Mesangial cell (primary cell): ENCODE data around the gene SPO11. TPM values are rescaled to one million over a fixed set of nuclear protein-coding genes. Genes with fewer than 3 reads are reported as not detected.

Experiments used
- total RNA-seq: library from RNA; depleted of rRNA; stranded (reverse); fragments of >200 nt; gene quantifications from 2 replicates; pipeline ENCODE4 v1.2.3, GENCODE V29; 2015

Gene SPO11, protein sequence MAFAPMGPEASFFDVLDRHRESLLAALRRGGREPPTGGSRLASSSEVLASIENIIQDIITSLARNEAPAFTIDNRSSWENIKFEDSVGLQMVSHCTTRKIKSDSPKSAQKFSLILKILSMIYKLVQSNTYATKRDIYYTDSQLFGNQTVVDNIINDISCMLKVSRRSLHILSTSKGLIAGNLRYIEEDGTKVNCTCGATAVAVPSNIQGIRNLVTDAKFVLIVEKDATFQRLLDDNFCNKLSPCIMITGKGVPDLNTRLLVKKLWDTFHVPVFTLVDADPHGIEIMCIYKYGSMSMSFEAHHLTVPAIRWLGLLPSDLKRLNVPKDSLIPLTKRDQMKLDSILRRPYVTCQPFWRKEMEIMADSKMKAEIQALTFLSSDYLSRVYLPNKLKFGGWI
- total RNA-seq = not detected in 2 replicates

DNA sequence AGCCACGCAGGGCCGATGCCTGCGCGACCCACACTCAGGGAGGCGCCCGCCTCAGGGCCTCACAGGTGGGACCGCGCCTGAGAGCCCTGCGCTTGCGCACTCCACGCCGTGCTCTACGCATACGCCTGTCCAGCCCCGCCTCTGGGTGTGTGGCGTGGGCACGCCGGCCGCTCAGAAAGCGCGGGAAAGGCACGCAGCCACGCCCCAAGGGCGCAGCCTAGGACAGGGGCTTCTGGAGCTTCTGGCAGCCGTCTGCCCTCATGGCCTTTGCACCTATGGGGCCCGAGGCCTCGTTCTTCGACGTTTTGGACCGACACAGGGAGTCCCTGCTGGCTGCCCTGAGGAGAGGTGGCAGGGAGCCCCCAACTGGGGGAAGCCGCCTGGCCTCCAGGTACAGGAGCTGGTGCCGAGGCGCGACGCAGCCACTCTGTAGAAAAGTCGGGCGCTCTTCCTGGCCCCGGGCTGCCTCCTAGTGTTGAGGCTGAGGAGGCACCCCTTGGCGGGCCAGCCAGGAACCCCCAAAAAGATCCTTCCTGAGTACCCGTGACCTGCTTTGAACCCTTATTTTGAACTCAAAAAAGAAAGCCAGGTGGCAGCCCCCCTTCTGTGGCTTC lies at the start of gene SPO11:
Gene SPO11 (plus strand): TSS at position 196 of the 614 bp plus-strand sequence. CDS start 65 bp downstream, at position 261.

DNA sequence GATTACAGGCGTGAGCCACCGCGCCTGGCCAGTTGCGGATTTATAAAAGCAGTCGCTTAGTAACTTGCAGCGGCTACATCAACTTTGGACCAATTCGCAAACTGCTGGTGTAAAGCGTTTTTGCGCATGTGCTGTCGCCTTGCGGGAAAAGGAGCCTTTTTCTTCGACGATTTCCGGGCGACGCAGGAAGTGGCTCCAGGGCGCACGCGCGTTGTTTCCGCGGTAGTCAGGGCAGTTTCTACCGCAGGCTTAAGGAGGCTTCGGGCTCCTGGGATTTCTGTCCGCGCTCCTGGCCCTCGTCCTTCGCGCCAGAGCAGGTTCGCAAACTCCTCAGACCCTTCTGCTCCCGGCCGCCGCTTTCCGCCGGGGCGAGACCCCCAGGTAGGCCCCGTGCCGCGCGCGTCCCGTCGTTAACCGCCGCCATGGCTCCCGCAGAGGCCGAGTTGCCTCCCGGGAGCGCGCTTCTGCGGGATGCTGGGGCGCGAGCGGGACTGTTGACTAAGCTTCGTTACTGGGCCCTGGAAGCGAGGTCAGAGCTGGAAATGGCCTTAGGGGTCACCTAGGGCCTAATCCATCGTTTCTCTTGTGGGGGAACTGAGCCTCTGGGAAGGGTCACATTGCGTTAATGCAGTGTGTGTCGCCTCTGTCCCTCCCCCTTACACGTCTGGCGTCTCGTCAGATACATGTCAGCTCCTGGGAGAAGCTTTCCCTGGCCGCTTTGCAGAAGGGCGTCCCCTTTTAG lies 21.6 kb downstream of the SPO11 start, which contains the start of gene RAE1:
Gene RAE1 (plus strand): TSS at position 214 of the 742 bp plus-strand sequence. CDS start 2,784 bp downstream, outside the sequence.

DNA sequence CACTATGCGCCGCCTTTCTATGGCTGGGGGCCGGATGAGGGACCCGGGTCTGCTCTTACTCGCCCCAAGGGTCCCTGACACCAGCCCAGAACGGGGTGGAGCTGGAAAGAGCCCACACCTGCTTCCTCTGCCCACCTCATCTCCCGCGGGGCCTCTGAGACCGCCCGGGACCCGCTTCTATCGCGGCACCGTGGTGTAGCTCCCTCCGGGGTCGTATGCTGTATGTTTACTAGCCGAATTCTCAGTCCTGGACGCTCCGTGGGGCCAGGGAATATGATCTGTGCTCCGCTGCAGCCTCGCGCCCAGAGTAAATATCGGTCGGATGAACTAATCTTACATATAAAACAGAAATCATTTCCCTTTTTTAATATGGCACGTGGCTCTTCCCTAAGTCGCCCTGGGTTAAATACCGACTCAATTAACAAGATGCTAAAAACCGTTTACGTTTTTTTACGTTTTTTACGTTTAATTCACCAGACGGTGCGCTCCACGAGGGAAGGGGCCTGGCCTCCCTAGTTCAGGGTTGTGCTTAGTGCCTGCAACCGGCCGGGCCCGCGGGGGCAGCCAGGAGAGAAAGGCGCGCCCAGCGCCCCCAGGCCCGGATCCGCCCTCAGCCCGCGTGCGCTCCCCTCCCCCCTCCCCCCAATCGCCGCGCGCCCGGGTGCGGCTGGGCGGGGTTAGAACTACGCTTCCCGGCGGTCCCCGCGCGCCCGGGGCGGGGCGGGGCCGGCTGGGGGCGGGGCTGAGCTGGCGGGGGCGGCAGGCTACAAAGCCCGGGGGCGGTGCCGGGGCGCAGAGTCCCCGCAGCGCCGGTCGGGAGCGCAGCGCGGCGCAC lies 61.2 kb downstream of the SPO11 start, which contains the start of gene RBM38:
Gene RBM38 (plus strand): TSS at position 793 of the 835 bp plus-strand sequence. CDS start 186 bp downstream, outside the sequence.

Other genes starting within 250 kb of the SPO11 start
- gene BMP7, start 63.2 kb upstream of the SPO11 start, total RNA-seq = 2.4 and 4.4 TPM in 2 replicates
- 25.6 and 41.4 TPM in 2 replicates for gene RAE1, start 21.5 kb downstream of the SPO11 start, total RNA-seq
- gene RBM38, start 61.6 kb downstream of the SPO11 start, total RNA-seq = 39.8 and 40.9 TPM in 2 replicates
- gene CTCFL, start 195.3 kb downstream of the SPO11 start, total RNA-seq = under 0.01 TPM in 1 of 2 replicates, not detected in the other
- gene PCK1, start 231.3 kb downstream of the SPO11 start, total RNA-seq = not detected in 2 replicates